ENCODE results near the gene GSN.

The GSN gene

DNA sequence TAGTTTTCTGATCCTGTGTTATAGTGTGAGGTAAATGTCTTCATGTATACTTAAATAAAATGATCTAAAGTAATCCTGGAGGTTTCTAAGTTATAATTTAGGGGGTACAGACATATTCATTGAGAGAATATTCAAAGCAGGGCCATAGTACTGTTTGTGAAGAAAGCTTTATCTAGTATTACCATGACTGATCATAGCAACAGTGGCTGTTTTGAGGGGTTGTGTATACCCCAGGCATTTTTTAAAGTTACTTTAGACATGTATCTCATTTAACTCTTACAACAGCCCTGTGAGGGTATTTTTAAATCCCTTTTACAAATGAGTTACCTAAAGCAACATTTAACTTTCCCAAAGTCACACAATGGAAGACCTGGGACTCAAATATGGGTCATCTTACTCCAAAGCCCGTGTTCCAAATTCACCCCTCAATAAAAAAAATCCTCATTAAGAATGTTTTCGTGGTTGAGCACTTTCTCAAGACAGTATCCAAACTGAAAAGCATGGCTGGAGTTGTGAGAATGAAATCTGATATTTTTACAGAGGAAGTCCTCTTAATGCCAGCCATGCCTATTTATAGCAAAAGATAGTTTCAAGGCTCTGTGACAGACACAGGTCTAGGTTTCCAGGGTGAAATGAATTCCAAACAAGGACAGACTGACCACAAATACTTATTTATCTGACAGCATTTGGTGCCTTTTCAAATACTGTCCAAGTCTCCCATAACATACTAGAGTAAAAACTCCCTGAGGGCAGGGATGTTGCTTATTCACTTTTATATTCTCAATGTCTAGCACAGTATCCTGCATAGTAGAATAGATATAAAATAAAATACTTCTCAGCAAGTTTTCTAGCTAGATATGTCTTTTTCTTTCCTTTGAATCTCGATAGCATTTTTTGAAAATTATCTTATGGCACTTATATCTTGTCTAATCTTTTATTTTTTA, 91.7 kb downstream of the GSN start:
- Histone ChIP-seq H3K9ac (ENCODE audit: low read depth, low read length) (no peak overlapping the region), H3K4me1 (ENCODE audit: control insufficient read depth, insufficient read depth, low read length) (no peaks in the 10 kb centered on the region), H3K9me3 (ENCODE audit: control insufficient read depth, insufficient read depth, low read length) (no peaks in the 10 kb centered on the region), H3K27me3 (ENCODE audit: control insufficient read depth, insufficient read depth, low read length) (no peaks in the 10 kb centered on the region), H3K4me3 (ENCODE audit: low read depth, low read length) (no peak overlapping the region), H3K36me3 (ENCODE audit: control insufficient read depth, insufficient read depth, low read length) (no peaks in the 10 kb centered on the region)

DNA sequence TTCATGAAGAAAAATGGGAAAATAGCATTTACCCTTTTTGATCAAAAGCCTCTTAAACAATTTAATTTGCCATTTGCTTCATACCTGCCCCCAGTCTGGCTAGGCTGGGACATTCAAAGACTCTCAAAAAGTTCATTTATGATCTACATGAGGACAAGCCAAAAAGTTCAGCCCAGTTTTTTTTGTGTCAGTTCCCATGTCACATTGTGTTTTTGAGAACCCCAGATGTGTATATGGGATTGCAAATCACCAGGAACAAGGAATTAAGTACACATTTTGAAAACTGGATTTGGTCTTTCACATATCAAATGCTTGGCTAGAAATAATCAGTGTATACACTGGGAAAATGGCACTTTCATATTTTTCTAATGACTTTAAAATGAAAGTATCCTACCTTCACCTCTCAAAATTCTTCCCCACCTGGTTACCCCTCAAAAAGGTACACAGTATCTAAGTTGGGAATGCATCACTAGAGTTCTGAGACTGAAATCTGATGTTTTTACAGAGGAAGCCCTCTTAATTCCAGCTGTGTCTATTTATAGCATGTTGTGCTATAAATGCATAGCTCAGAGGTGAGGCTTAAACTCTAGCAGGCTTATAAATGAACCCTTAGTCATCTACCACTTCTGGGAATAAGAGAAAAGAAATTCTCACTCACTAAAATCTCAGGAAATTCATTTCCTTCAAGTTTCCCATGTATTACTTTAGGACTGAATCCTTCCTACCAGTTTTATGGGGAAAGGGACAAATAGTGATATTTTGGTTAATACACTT, 92.8 kb downstream of the GSN start:
- no peak overlapping the region for H3K4me3 ChIP-seq (ENCODE audit: low read depth, low read length)
- no peaks in the 10 kb centered on the region for H3K4me1 ChIP-seq (ENCODE audit: control insufficient read depth, insufficient read depth, low read length)

DNA sequence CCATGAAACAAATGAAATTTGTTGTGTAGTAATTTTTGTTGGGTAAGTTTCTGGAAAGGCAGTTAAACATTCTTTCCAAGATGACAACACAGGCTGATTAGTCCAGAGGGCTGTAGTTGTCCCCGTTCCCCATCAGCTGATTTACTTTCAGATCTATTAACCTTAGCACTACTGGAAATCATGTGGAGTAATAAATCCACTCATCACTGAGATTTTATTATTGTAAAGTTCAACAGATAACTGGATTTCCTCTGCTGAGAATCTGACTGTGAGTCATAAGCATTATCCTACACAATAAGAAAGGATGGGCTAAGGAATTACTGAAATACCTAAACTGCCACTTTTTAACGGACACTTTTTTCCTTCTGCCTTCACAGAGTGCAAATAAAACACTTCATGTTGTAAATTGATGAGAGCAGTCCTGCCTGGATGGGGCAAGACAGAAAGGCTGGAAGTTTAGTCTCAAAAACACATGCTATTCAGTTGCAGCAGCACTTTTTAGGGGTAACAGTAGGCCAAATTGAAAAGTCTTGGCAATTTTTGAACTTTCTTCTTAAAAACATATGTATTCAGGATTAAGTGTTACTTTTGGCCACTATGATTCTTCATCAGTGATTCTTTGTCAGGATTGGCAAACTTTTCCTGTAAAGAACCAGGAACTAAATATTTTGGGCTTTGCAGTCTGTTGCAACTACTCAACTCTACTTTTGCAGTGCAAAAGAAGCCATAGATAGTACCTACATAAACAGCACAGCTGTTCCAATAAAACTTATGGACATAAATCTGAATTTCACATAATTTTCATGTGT, 95.1 kb downstream of the GSN start:
- no peaks in the 10 kb centered on the region for H3K9me3 ChIP-seq (ENCODE audit: control insufficient read depth, insufficient read depth, low read length)
- no peak overlapping the region for H3K9ac ChIP-seq (ENCODE audit: low read depth, low read length)
- no peaks in the 10 kb centered on the region for H3K36me3 ChIP-seq (ENCODE audit: control insufficient read depth, insufficient read depth, low read length)
- H3K4me3 ChIP-seq (ENCODE audit: low read depth, low read length) = no peak overlapping the region
- peaks cover 4% of the 10 kb centered on the region for H3K4me1 ChIP-seq (ENCODE audit: control insufficient read depth, insufficient read depth, low read length)
- H3K27me3 ChIP-seq (ENCODE audit: control insufficient read depth, insufficient read depth, low read length) = no peaks in the 10 kb centered on the region

More for the DNA sequence above, 92.8 kb downstream of the GSN start:
- Histone ChIP-seq H3K9me3 (ENCODE audit: control insufficient read depth, insufficient read depth, low read length) (no peaks in the 10 kb centered on the region), H3K36me3 (ENCODE audit: control insufficient read depth, insufficient read depth, low read length) (no peaks in the 10 kb centered on the region), H3K9ac (ENCODE audit: low read depth, low read length) (no peak overlapping the region), H3K27me3 (ENCODE audit: control insufficient read depth, insufficient read depth, low read length) (no peaks in the 10 kb centered on the region)

DNA sequence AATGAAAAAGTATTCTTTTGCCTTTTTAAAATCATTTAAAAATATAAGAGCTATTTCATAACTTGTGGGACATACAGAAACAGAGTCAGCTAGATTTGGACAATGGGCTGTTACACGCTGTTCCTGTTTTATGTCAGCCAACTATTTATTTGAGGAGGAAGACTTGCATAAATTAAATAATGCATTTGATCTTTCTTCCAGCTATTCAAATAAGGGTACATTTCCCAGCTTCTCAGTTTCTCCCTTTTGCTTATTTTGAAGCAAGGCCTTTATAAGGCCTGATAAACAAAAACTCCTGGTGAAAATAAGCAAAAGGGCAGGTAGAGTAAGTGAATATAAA, 95.6 kb downstream of the GSN start:
- Histone ChIP-seq H3K9me3 (ENCODE audit: control insufficient read depth, insufficient read depth, low read length) (no peaks in the 10 kb centered on the region), H3K27me3 (ENCODE audit: control insufficient read depth, insufficient read depth, low read length) (no peaks in the 10 kb centered on the region), H3K4me3 (ENCODE audit: low read depth, low read length) (no peak overlapping the region), H3K36me3 (ENCODE audit: control insufficient read depth, insufficient read depth, low read length) (no peaks in the 10 kb centered on the region), H3K4me1 (ENCODE audit: control insufficient read depth, insufficient read depth, low read length) (peaks cover 4% of the 10 kb centered on the region), H3K9ac (ENCODE audit: low read depth, low read length) (no peak overlapping the region)

DNA sequence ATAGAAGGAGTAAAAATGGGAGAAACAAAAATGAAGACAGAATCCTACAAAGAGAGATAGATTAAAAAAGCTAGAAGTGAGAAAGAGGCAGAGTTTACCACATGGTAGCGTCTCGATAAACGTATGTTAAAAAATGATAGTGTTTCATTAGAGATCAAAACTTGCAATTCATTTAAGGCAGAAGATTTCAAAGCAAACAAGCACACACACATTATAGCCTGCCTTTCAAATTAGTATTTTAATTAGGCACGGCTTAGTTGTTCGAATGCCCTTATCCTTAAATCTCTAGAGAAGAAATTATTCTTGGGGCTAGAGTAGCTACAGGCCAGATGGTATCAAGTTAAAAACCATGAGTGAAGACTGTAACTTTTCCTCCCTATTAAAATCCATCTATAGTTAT, 96.1 kb downstream of the GSN start:
- Histone ChIP-seq H3K36me3 (ENCODE audit: control insufficient read depth, insufficient read depth, low read length) (no peaks in the 10 kb centered on the region), H3K4me1 (ENCODE audit: control insufficient read depth, insufficient read depth, low read length) (peaks cover 4% of the 10 kb centered on the region), H3K9me3 (ENCODE audit: control insufficient read depth, insufficient read depth, low read length) (no peaks in the 10 kb centered on the region), H3K4me3 (ENCODE audit: low read depth, low read length) (no peak overlapping the region), H3K9ac (ENCODE audit: low read depth, low read length) (no peak overlapping the region), H3K27me3 (ENCODE audit: control insufficient read depth, insufficient read depth, low read length) (peaks cover 3% of the 10 kb centered on the region)

DNA sequence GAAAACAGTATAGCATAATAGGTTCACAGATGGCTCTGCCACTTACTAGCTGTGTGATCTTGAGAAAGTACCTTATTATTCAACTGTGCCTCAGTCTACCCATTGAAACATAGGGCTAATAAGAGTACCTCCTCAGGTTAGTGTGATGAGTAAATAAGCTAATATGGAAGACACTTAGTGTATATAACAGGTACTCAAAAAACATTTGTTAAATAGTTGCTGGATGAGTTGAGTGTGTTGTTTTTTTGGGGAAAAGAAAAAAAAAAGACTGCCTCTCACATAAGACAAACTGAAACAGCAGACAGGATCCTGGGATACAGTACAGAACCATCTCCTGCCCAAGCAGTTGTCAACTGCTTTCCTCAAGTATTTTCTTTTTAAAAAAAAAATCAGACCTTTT, 96.9 kb downstream of the GSN start:
- no peaks in the 10 kb centered on the region for H3K36me3 ChIP-seq (ENCODE audit: control insufficient read depth, insufficient read depth, low read length)
- peaks cover 4% of the 10 kb centered on the region for H3K4me1 ChIP-seq (ENCODE audit: control insufficient read depth, insufficient read depth, low read length)
- no peak overlapping the region for H3K4me3 ChIP-seq (ENCODE audit: low read depth, low read length)
- peaks cover 9% of the 10 kb centered on the region for H3K27me3 ChIP-seq (ENCODE audit: control insufficient read depth, insufficient read depth, low read length)
- H3K9ac ChIP-seq (ENCODE audit: low read depth, low read length) = no peak overlapping the region
- H3K9me3 ChIP-seq (ENCODE audit: control insufficient read depth, insufficient read depth, low read length) = no peaks in the 10 kb centered on the region

DNA sequence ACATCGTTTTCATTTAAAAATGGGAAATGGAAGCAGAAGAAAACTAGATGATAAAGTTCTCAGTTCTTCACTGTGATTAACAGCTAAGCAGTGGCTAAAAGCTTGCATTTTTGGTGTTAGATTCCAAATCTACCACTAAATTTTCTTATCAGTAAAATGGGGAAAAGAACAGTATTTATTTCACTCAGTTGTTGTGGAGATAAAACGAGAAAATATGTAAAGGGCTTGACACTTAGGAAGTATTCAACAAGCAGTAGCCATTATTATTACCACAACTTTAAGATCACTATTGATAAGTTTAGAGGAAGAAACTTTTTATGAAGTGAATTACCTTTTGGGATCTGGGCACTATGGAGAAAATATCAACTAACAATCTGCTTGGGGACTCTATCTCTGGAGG, 97.6 kb downstream of the GSN start:
- Histone ChIP-seq H3K4me3 (ENCODE audit: low read depth, low read length) (no peak overlapping the region), H3K4me1 (ENCODE audit: control insufficient read depth, insufficient read depth, low read length) (peaks cover 4% of the 10 kb centered on the region), H3K9ac (ENCODE audit: low read depth, low read length) (no peak overlapping the region), H3K9me3 (ENCODE audit: control insufficient read depth, insufficient read depth, low read length) (no peaks in the 10 kb centered on the region), H3K36me3 (ENCODE audit: control insufficient read depth, insufficient read depth, low read length) (no peaks in the 10 kb centered on the region), H3K27me3 (ENCODE audit: control insufficient read depth, insufficient read depth, low read length) (peaks cover 9% of the 10 kb centered on the region)

DNA sequence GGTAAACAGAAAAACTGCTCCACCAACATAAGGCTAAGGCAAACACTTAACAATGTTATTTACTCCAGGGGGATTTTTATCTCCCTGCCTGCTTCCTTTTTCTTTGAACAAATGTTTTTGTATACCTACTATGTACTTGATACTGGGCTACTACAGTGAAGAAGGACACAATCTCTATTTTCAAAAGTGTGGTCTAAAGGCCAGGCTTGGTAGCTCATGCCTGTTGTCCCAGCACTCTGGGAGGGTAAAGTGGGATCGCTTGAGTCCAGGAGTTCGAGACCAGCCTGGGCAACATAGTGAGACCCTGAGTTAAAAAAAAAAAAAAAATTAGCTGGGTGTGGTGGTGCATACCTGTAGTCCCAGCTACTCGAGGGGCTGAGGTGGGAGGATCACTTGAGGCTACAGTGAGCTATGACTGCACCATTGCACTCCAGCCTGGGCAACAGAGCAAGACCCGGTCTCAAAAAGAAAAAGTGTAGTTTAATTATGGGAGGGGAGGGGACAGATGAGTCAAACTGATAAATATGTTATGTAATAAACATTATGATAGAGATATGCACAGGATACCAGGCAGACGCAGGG, 98.7 kb downstream of the GSN start:
- Histone ChIP-seq H3K4me3 (ENCODE audit: low read depth, low read length) (no peak overlapping the region), H3K27me3 (ENCODE audit: control insufficient read depth, insufficient read depth, low read length) (peaks cover 9% of the 10 kb centered on the region), H3K4me1 (ENCODE audit: control insufficient read depth, insufficient read depth, low read length) (peaks cover 4% of the 10 kb centered on the region)

DNA sequence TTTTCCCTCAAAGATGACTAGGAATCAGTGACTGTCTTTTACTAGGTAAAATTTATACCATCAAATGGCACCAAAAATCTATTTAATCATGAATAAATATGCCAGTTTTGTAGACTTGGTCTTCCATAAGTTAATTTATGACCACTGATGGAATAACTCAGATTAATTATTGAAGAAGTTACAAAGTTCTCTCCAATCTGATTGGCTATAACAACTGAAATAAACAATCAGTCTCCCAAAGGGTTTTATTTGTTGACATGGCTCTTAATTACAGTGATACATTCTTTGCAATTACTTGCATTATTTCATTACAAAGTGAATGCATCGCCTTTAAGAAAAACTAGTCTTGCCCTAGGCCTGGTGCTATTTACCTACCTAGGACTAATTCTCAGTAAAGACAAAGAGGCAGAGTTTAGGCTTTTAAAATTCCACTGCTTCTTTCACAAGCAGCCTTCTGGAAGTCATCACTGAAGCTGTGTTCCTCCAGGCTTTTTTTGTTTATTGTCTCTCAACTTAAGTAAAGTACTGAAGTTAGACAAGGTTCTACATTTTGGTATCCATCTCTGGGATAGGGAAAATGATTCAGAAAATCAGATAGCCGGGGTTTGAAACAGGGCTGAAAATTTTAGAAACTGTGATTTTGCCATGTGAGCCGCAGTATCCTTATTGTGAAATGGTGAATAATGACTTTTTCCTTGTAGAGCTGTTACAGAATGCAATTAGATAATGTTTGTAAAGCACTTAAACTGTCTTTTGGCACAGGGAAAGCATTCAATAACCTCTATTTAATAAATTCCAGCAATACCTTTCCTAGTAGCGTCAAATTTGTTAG, 99.6 kb downstream of the GSN start:
- Histone ChIP-seq H3K9me3 (ENCODE audit: control insufficient read depth, insufficient read depth, low read length) (no peaks in the 10 kb centered on the region), H3K4me3 (ENCODE audit: low read depth, low read length) (no peak overlapping the region), H3K36me3 (ENCODE audit: control insufficient read depth, insufficient read depth, low read length) (no peaks in the 10 kb centered on the region), H3K4me1 (ENCODE audit: control insufficient read depth, insufficient read depth, low read length) (peaks cover 4% of the 10 kb centered on the region), H3K27me3 (ENCODE audit: control insufficient read depth, insufficient read depth, low read length) (peaks cover 11% of the 10 kb centered on the region), H3K9ac (ENCODE audit: low read depth, low read length) (no peak overlapping the region)

More for the DNA sequence above, 98.7 kb downstream of the GSN start:
- H3K9ac ChIP-seq (ENCODE audit: low read depth, low read length) = no peak overlapping the region
- H3K9me3 ChIP-seq (ENCODE audit: control insufficient read depth, insufficient read depth, low read length) = no peaks in the 10 kb centered on the region
- H3K36me3 ChIP-seq (ENCODE audit: control insufficient read depth, insufficient read depth, low read length) = no peaks in the 10 kb centered on the region

DNA sequence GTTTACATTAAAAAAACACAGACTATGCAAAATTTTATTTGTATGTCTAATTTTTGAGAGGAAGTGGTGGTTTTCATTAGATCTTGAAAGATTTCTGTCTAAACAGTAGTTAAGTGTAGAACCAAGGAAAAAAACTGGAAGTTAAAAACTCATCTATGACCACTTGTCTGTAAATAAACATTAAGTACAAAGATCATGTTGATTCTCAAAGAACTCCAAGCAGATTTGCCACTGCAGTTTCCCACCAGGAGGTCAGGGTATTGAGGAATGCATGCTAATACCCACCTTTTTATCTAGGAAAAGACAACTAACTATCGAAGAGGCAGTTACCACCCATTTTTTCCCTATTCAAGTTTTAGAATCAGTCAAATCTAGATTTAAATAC, 100.2 kb downstream of the GSN start:
- no peaks in the 10 kb centered on the region for H3K36me3 ChIP-seq (ENCODE audit: control insufficient read depth, insufficient read depth, low read length)

More for the DNA sequence above, 100.2 kb downstream of the GSN start:
- H3K27me3 ChIP-seq (ENCODE audit: control insufficient read depth, insufficient read depth, low read length) = peaks cover 11% of the 10 kb centered on the region
- peaks cover 4% of the 10 kb centered on the region for H3K4me1 ChIP-seq (ENCODE audit: control insufficient read depth, insufficient read depth, low read length)
- no peaks in the 10 kb centered on the region for H3K9me3 ChIP-seq (ENCODE audit: control insufficient read depth, insufficient read depth, low read length)
- H3K4me3 ChIP-seq (ENCODE audit: low read depth, low read length) = peak overlapping the region; percentile 1
- no peak overlapping the region for H3K9ac ChIP-seq (ENCODE audit: low read depth, low read length)

Data from iPS-15b (cell line).